Testis (tissue), 2 donors: ENCODE results near the gene TNFSF4.

Experiments used
- CTCF ChIP-seq, 3 experiments: fragments of 450-650 bp in 2 of 3; fragments of 200-600 bp in 1 of 3; sonication (generic) in 1 of 3; IDR thresholded peaks; one replicate each; pipeline ENCODE4 v1.5.1; 2016 to 2019; ENCODE audit warnings: antibody characterized with exemption in 3 of 3, mild to moderate bottlenecking in 2 of 3, moderate library complexity in 1 of 3
- POLR2A ChIP-seq: fragments of 450-650 bp; IDR thresholded peaks from one replicate; pipeline ENCODE4 v1.6.1; 2017; ENCODE audit warnings: antibody characterized with exemption, mild to moderate bottlenecking, moderate library complexity

- TF ChIP-seq CTCF (IDR thresholded peaks at IDR 0.05) (no peak), POLR2A (no peak)
Measured at GRCh38 chr1:173204693-173205092, 2.4 kb downstream of the TNFSF4 start.
